ENCODE results near the gene GLOD4. TPM values are rescaled to one million over a fixed set of nuclear protein-coding genes. Genes with fewer than 3 reads are reported as not detected.
"Not testable (repeated sequence)": the region's sequence is repeated elsewhere in the genome, so short reads cannot be mapped to it uniquely, and the experiment has no call there.

Gene GLOD4
- polyA plus RNA-seq, 1 experiment: 15.8 TPM

DNA sequence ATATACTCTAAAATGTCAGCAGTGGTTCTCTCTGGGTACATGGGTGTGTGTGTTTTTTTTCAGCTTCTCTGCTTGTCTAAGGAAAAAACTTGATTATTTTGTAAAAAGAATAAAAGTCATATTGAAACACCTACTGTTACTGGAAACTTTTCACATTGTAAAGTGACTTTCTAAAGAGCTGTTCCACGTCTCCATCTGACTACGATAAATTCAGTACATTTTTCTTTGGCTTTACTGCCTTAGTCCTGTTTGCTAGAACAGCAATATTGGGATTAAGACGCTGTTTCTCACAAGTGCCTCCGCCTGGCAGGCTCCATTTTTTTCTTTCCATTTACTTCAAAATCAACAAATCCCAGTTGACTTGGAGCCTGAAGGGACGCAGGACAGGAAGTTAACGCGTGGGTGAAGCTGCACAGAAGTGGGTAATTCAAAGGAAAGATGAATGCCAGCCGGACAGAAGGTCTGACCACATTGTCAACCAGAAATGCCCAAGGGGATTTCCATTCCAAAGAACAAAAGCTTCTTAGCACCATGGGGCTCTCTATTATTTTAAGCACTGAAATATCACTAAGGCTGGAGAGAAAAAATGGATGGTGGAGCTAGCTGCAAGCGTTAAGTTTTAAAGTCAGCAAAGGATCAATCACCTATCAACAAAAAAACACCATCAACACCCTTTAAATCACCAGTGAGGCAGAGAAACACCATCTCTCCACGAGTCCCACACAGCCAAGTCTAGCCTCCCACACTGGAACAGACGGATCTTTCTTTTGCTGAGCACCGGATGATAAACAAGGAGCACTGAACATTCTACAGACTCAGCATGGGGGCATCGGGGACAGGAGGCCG lies 8.4 kb downstream of the GLOD4 start:
- CTCF ChIA-PET: interaction anchor here (0.8 to 1.2 kb wide), 3 partner anchors 8 to 223 kb away, joined by 3 read pairs; partner anchors contain the start of gene TIMM22
- POLR2A ChIA-PET: no interaction called here
- TF ChIP-seq, protein P1, sequence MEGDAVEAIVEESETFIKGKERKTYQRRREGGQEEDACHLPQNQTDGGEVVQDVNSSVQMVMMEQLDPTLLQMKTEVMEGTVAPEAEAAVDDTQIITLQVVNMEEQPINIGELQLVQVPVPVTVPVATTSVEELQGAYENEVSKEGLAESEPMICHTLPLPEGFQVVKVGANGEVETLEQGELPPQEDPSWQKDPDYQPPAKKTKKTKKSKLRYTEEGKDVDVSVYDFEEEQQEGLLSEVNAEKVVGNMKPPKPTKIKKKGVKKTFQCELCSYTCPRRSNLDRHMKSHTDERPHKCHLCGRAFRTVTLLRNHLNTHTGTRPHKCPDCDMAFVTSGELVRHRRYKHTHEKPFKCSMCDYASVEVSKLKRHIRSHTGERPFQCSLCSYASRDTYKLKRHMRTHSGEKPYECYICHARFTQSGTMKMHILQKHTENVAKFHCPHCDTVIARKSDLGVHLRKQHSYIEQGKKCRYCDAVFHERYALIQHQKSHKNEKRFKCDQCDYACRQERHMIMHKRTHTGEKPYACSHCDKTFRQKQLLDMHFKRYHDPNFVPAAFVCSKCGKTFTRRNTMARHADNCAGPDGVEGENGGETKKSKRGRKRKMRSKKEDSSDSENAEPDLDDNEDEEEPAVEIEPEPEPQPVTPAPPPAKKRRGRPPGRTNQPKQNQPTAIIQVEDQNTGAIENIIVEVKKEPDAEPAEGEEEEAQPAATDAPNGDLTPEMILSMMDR (IDR thresholded peaks at IDR 0.05; ENCODE audit: insufficient read depth, low read depth, low read length): no peak

DNA sequence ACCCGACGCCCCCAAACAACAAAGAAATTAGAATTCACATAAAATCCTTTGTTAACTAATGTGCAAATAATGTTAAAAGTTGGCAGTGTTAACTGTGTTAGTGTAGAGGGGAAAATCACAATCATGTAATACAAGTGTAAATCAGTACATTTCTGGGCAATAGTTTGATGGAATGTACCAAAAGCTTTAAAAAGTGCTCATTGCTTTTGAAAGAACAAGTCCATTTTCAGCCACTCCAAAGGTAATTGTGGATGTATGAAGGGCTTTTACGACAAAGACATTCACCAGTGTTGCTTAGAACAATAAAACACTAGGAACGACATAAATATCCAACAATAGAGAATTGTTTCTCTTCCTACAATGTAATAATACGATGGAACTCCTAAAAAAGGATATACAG lies 9.1 kb downstream of the GLOD4 start:
- no peaks in the 10 kb centered on the region for H3K27me3 ChIP-seq (ENCODE audit: control insufficient read depth, insufficient read depth, low read length)
- H3K4me3 ChIP-seq (ENCODE audit: low read depth, low read length): no peak overlapping the region
- peaks cover 24% of the 10 kb centered on the region for H3K36me3 ChIP-seq (ENCODE audit: control insufficient read depth, insufficient read depth, low read length)
- TF ChIP-seq, protein P1 (IDR thresholded peaks at IDR 0.05; ENCODE audit: insufficient read depth, low read depth, low read length): no peak
- CTCF ChIA-PET: interaction anchor here (0.8 kb wide), 1 partner anchor 16 kb away, joined by 3 read pairs; no protein-coding TSS in a partner anchor
- DNase-seq (ENCODE audit: low read depth): no peak
- POLR2A ChIA-PET: no interaction called here

More for the DNA sequence above, 8.4 kb downstream of the GLOD4 start:
- Histone ChIP-seq H3K36me3 (ENCODE audit: control insufficient read depth, insufficient read depth, low read length) (peaks cover 24% of the 10 kb centered on the region), H3K27me3 (ENCODE audit: control insufficient read depth, insufficient read depth, low read length) (no peaks in the 10 kb centered on the region), H3K4me3 (ENCODE audit: low read depth, low read length) (no peak overlapping the region)
- DNase-seq (ENCODE audit: low read depth): no peak

DNA sequence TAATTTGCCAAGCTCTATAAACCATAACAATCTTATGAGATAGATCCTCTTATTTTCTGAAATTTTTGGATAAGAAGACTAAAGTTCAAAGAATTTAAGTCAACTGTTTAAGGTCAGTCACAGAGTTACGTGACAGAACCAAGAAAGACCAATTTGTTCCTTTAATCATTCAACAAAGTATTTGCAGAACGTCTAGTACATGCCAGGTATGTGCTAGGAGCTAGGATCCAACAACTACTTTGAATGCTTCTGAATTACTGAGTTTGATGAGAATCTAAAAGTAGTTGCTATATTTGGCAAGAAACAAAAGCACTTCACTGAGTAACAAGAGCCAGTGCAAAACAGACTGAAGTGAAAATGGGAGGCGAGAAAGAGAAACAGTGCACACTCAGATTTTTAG lies 15.0 kb downstream of the GLOD4 start:
- DNase-seq (ENCODE audit: low read depth): no peak
- ChIA-PET POLR2A (no interaction called here), CTCF (interaction anchor here (1.0 kb wide), 1 partner anchor 14 kb away, joined by 3 read pairs; no protein-coding TSS in a partner anchor)
- Histone ChIP-seq H3K36me3 (ENCODE audit: control insufficient read depth, insufficient read depth, low read length) (peaks cover 13% of the 10 kb centered on the region), H3K4me3 (ENCODE audit: low read depth, low read length) (no peak overlapping the region), H3K27me3 (ENCODE audit: control insufficient read depth, insufficient read depth, low read length) (no peaks in the 10 kb centered on the region)
- TF ChIP-seq, protein P1 (IDR thresholded peaks at IDR 0.05; ENCODE audit: insufficient read depth, low read depth, low read length): no peak

DNA sequence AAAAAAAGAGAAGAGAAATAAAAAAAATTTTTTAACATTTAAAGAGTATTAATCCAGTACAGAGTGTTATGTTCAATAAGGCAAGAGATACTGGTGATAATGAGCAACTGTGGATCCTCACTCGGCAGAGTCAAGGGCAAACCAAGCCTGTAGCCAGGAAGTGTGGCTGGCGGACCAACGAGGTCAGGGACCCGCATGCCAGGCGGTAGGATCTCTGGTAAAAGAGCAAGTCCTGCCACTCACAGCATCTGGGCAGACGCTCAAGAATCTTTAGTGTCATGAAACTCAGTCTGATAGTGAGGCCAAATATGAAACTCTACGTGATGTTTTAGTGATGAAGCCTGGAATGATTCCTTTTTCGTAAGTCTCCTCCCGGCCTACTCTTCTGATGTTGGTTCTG lies 21.7 kb downstream of the GLOD4 start:
- DNase-seq (ENCODE audit: low read depth): no peak
- H3K4me3 ChIP-seq (ENCODE audit: low read depth, low read length): no peak overlapping the region
- TF ChIP-seq, protein P1 (IDR thresholded peaks at IDR 0.05; ENCODE audit: insufficient read depth, low read depth, low read length): no peak
- CTCF ChIA-PET: interaction anchor here (2.0 to 2.2 kb wide), 2 partner anchors 8 to 236 kb away, joined by 7 to 10 read pairs; partner anchors contain the start of gene TIMM22
- no peaks in the 10 kb centered on the region for H3K27me3 ChIP-seq (ENCODE audit: control insufficient read depth, insufficient read depth, low read length)
- H3K36me3 ChIP-seq (ENCODE audit: control insufficient read depth, insufficient read depth, low read length): peaks cover 8% of the 10 kb centered on the region
- POLR2A ChIA-PET: interaction anchor here (0.7 kb wide), 1 partner anchor 92 kb away, joined by 5 read pairs; no protein-coding TSS in a partner anchor

DNA sequence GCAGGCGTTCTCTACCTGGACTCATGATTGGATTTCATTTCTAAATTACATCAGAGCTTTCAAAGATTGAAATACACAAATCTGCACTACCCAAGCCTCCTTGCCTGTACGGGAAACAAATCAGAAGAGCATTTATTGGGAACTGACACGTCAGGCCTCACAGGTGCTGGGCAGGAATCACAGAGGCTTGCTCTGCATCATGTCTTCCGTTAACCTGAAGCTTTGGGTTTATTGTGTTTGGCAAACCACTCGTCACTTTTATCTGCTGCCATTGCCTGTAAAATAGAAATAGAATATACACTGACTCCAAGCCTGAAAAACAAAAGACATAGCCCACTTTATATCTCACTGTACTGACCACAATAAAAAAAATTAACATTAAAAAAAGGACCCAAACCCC lies 22.1 kb downstream of the GLOD4 start:
- POLR2A ChIA-PET: no interaction called here
- DNase-seq (ENCODE audit: low read depth): no peak
- CTCF ChIA-PET: interaction anchor here (1.4 to 2.2 kb wide), 2 partner anchors 221 to 236 kb away, joined by 7 read pairs; partner anchors contain the start of gene TIMM22
- peaks cover 7% of the 10 kb centered on the region for H3K36me3 ChIP-seq (ENCODE audit: control insufficient read depth, insufficient read depth, low read length)
- no peaks in the 10 kb centered on the region for H3K27me3 ChIP-seq (ENCODE audit: control insufficient read depth, insufficient read depth, low read length)
- TF ChIP-seq, protein P1 (IDR thresholded peaks at IDR 0.05; ENCODE audit: insufficient read depth, low read depth, low read length): no peak
- no peak overlapping the region for H3K4me3 ChIP-seq (ENCODE audit: low read depth, low read length)

DNA sequence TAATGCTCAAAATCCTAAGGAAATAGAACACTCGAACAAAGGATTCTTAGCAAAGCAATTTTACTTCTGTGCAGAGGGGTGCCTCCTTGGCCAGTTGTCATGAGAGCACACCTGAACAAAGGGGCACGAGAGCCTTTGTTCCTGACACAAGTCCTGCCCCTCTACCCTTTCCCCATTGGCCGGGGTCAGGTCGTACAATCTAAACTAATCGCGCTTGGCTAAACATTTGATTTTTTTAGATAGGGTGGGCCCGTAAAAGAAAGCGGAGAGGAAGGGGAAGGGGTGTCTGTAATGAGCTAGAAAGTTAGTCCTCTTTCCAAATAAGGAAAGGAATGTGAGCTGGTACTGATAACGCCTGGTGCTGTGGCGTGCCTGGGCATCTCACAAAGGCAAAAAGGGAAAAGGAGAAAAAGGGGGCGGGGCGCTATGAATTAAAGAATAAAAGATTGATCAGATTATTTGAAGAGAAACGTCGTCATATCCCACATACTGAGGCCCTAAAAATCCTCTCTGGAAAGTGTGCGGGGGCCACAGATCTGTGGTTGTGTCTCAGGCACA lies 26.0 kb downstream of the GLOD4 start:
- H3K27me3 ChIP-seq (ENCODE audit: control insufficient read depth, insufficient read depth, low read length); H3K36me3 ChIP-seq (ENCODE audit: control insufficient read depth, insufficient read depth, low read length); DNase-seq (ENCODE audit: low read depth); POLR2A ChIA-PET; H3K4me3 ChIP-seq (ENCODE audit: low read depth, low read length): not testable (repeated sequence)
- CTCF ChIA-PET: interaction anchor here (2.2 kb wide), 1 partner anchor 224 kb away, joined by 6 read pairs; the partner anchor contains the start of gene NXN

DNA sequence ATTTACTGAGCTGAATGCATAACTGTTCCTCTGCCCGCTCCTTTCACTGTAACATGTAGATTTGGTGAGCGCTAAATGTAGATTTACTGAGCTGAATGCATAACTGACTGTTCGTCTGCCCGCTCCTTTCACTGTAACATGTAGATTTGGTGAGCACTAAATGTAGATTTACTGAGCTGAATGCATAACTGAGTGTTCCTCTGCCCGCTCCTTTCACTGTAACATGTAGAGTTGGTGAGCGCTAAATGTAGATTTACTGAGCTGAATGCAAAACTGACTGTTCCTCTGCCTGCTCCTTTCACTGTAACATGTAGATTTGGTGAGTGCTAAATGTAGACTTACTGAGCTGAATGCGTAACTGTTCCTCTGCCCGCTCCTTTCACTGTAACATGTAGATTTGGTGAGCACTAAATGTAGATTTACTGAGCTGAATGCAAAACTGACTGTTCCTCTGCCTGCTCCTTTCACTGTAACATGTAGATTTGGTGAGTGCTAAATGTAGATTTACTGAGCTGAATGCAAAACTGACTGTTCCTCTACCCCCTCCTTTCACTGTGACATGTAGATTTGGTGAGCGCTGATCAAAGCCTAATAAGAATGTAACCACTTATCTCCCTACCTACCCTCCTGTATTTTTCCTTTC lies 26.6 kb downstream of the GLOD4 start:
- POLR2A ChIA-PET; H3K36me3 ChIP-seq (ENCODE audit: control insufficient read depth, insufficient read depth, low read length); H3K27me3 ChIP-seq (ENCODE audit: control insufficient read depth, insufficient read depth, low read length); H3K4me3 ChIP-seq (ENCODE audit: low read depth, low read length); DNase-seq (ENCODE audit: low read depth): not testable (repeated sequence)
- CTCF ChIA-PET: interaction anchor here (2.2 kb wide), 1 partner anchor 225 kb away, joined by 6 read pairs; the partner anchor contains the start of gene NXN
